ENCODE data around the gene EME1.

The EME1 gene

GRCh38 chr17:50381920-50382319 lies 8.9 kb downstream of the EME1 start:
- H3K4me3 ChIP-seq (replicated peaks; ENCODE audit: low read depth, low read length), result no peak overlapping the region
- no peak for DNase-seq (ENCODE audit: low read depth)
- TF ChIP-seq CTCF (IDR thresholded peaks at IDR 0.05; ENCODE audit: low read length, missing control alignments), result no peak

GRCh38 chr17:50382931-50383330 lies 9.9 kb downstream of the EME1 start:
- no peak overlapping the region for H3K4me3 ChIP-seq (replicated peaks; ENCODE audit: low read depth, low read length)
- no peak for TF ChIP-seq CTCF (IDR thresholded peaks at IDR 0.05; ENCODE audit: low read length, missing control alignments)

GRCh38 chr17:50386510-50386909 lies 13.5 kb downstream of the EME1 start:
- no peak for DNase-seq (ENCODE audit: low read depth)
- H3K4me3 ChIP-seq (replicated peaks; ENCODE audit: low read depth, low read length), result no peak overlapping the region
- TF ChIP-seq CTCF (IDR thresholded peaks at IDR 0.05; ENCODE audit: low read length, missing control alignments), result no peak

More at GRCh38 chr17:50382931-50383330, 9.9 kb downstream of the EME1 start:
- no peak for DNase-seq (ENCODE audit: low read depth)

- no peak overlapping the region for H3K4me3 ChIP-seq (replicated peaks; ENCODE audit: low read depth, low read length)
- DNase-seq (ENCODE audit: low read depth), result no peak
- TF ChIP-seq CTCF (IDR thresholded peaks at IDR 0.05; ENCODE audit: low read length, missing control alignments), result no peak
These were observed 15.7 kb downstream of the EME1 start for GRCh38 chr17:50388728-50389127.

GRCh38 chr17:50389534-50389933 lies 16.5 kb downstream of the EME1 start:
- H3K4me3 ChIP-seq (replicated peaks; ENCODE audit: low read depth, low read length), result no peak overlapping the region
- no peak for TF ChIP-seq CTCF (IDR thresholded peaks at IDR 0.05; ENCODE audit: low read length, missing control alignments)
- DNase-seq (ENCODE audit: low read depth), result no peak

GRCh38 chr17:50392621-50393020 lies 19.6 kb downstream of the EME1 start:
- TF ChIP-seq CTCF (IDR thresholded peaks at IDR 0.05; ENCODE audit: low read length, missing control alignments), result no peak
- H3K4me3 ChIP-seq (replicated peaks; ENCODE audit: low read depth, low read length), result no peak overlapping the region
- no peak for DNase-seq (ENCODE audit: low read depth)

GRCh38 chr17:50393700-50394099 lies 20.7 kb downstream of the EME1 start:
- no peak for TF ChIP-seq CTCF (IDR thresholded peaks at IDR 0.05; ENCODE audit: low read length, missing control alignments)

More at GRCh38 chr17:50393700-50394099, 20.7 kb downstream of the EME1 start:
- H3K4me3 ChIP-seq (replicated peaks; ENCODE audit: low read depth, low read length), result no peak overlapping the region
- DNase-seq (ENCODE audit: low read depth), result no peak

All from fibroblast of pulmonary artery (primary cell).